Uterus (tissue), 2 donors: ENCODE results near the gene CCDC134.

Source experiments
- POLR2A ChIP-seq, 2 donors: fragments of 450-650 bp; IDR thresholded peaks; one replicate each; pipeline ENCODE4 v1.6.1; 2016; ENCODE audit warnings: antibody characterized with exemption in 2 of 2, mild to moderate bottlenecking in 1 of 2, moderate library complexity in 1 of 2
- TF ChIP-seq, protein P1 (sequence below), 4 experiments: fragments of 200-600 bp in 2 of 4; fragments of 450-650 bp in 2 of 4; sonication (generic) in 2 of 4; IDR thresholded peaks; one replicate each; pipeline ENCODE4 v1.5.1; 2016 to 2019; ENCODE audit warnings: antibody characterized with exemption in 4 of 4, mild to moderate bottlenecking in 2 of 4, moderate library complexity in 1 of 4

DNA sequence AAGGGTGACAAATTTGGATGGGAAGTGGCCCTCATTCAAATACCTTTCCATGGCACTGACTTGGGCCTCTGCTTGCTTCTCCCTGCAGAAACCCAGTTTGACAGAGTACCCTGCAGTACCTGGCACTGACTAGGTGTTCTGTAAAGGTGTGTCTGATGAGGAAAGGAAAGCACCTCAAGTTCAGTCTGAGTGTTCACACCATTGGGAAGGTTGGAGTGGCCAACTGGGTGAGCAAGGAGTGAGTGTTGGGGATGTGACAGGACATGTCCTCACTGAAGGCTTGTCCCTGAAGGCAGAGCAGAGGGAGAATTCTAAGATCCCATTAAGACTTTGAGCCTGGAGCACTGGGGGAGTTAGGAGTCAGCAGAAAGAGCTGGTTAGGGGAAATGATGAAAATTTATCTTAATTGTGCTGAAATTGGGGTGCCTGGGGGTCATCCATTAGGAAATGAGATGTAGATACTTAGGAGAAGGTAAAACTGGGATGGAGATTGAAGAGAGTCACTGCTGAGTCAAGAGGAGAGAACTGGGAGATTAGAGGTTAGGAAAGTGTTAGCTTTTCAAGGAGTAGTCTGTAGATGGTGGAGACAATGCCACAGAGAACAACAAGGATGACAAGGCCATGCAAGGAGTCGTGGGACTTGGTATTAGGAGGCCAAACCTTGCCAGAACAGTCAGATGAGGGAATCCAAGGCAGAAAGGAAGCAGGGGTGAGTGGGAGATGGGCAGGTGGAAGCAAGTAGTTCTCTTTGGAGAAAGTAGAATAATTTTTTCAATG, 38.6 kb downstream of the CCDC134 start:
- TF ChIP-seq, protein P1, sequence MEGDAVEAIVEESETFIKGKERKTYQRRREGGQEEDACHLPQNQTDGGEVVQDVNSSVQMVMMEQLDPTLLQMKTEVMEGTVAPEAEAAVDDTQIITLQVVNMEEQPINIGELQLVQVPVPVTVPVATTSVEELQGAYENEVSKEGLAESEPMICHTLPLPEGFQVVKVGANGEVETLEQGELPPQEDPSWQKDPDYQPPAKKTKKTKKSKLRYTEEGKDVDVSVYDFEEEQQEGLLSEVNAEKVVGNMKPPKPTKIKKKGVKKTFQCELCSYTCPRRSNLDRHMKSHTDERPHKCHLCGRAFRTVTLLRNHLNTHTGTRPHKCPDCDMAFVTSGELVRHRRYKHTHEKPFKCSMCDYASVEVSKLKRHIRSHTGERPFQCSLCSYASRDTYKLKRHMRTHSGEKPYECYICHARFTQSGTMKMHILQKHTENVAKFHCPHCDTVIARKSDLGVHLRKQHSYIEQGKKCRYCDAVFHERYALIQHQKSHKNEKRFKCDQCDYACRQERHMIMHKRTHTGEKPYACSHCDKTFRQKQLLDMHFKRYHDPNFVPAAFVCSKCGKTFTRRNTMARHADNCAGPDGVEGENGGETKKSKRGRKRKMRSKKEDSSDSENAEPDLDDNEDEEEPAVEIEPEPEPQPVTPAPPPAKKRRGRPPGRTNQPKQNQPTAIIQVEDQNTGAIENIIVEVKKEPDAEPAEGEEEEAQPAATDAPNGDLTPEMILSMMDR (IDR thresholded peaks at IDR 0.05): no peak
- TF ChIP-seq POLR2A (IDR thresholded peaks at IDR 0.05): no peak
